Cerebellar cortex (tissue), 1 donor: ENCODE data around the gene LAMA1.

ENCODE experiments used
- DNase-seq: peaks from one replicate; pipeline ENCODE4 v3.0.0-alpha.2; 2015; ENCODE audit warnings: low spot score

The LAMA1 gene

DNA sequence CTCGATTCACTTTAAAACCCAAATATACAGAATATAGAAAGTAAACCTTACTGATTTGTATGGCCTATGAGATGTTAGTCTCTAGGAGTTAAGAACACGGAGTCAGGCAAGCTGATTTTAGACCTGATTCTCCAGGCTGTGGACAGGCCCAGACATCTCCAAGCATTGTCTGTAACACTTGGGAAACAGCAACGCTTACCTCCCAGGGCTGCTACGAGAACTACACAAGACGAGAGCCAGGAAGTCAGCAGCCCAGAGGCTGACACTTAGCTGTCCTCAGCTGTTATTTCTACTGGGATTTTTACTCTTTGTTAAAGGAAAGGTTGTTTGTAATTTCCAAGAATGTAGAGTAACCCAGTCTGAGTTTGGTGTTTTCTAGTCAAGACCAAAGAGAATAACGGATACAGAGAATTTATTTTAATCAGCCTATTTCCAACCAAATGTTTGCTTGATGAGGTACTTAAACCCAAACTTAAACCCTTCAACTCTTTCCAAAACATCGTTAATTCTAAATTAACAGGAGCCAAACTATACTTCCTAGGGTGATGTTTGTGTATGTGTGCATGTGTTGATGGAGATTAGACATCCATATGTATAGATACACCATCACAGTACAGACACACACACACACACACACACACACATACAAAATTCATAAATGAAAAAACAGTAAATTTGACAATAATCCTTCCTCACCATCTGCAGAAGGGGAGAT is 123.4 kb downstream of the LAMA1 start:
- DNase-seq: no peak

DNA sequence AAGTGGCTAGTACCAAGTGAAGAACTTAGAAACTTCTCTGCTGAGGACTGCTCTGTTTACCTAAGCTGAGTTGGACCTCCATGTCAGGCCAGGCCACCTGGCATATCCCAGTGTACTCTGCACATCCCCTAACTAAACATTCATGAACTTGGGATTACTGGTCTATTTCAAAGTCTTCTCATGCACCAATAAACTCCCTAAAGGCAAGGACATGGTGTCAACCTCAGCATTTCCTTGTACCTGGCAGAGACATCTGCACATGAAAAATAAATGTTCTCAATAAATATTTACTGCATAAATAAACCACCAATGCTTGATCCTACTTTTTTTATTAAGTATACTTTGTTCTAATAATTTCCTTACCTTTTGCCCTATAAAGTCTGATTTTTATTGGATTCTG is 124.8 kb downstream of the LAMA1 start:
- no peak for DNase-seq

DNA sequence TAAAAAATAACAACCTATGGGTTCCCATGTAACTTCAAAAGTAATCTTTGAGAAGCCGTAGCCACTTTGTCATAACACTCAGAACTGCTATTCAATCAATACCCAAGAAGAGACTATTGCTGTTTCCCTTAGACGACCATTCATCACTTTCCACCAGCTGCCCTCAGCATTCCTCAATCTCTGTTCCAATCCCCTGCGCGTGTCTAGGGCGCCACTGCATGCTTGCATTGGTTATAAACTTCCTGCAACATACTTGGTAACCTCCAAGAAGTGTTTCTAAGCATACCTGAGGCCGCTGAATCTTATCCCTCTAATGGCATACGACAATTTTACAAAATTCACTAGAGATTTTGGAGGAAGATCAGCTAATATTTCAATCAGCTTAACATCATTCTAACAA is 134.2 kb downstream of the LAMA1 start:
- no peak for DNase-seq

DNA sequence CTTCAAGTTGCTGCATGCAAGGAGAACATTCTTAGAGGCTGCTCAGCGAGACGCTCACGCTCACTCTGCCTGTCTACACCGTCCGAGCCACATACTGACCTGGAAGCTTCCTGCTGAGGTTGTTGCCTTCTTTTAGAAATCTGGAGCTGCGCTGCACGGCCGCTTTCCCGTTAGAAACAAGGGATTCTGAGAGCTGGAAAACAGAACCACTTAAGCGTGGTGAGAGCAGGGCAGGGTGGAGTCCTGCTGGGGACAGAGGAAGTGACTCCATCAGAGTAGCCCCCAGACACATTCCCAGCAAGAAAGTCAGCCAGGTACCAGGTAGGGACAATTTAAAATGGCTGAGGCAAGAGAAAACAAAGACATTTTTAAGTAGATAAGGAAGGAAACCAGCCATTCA is 135.2 kb downstream of the LAMA1 start:
- DNase-seq: no peak

DNA sequence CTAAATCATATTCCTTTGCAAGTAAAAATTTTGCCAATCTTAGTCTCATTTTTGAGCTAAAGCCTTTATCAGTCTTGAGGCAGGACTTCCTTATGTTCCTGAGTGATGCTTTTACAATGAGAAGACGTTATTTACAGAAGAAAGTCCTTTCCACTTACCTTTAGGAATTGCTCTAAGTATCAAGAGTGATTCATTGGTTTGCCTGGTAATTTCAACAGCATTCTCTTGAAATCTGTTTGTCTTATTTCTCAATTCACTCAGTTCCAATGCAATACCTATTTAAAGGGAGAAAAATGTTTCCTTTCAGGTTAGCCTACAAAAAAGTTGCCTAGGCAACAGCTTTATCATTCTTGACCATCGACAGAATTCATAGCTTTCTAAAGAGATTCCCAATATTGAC is 137.2 kb downstream of the LAMA1 start:
- DNase-seq: no peak

DNA sequence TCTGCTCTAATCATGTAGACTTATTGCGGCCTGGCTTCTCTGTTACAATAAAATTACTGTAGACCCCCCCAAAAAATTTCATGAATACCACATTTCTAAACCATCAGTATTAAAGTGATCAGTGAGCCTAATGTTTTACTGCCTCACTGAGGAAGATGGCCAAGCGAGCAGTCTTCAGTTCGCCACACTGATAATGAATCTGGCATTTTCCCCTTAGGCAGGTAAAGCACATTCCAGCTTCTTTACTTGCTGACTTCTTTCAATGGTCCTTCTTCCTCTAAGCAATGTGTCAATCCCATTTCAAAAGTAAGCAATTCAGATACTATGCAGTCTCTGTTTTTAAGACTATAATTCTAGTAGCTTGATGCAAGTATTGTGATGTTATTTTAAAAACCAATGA is 137.6 kb downstream of the LAMA1 start:
- no peak for DNase-seq

DNA sequence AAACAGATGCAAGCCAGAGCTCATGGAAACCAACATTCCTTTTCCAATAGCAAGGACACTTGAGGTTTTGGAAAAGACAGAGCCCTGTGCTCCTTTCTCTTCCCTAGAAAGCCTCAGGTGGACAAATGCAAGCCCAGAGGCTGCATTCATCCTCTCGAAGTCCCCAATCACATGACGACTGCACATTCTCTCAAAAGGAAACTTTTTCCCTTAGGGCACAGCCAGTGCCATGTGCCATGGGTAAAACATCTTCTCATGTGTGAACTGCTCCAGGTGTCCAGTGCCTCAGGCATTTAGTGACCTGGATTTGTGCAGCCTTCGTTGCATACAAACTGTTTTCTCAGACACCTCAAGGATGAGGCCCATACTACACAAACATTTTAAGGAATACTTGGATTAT is 140.7 kb downstream of the LAMA1 start:
- no peak for DNase-seq

DNA sequence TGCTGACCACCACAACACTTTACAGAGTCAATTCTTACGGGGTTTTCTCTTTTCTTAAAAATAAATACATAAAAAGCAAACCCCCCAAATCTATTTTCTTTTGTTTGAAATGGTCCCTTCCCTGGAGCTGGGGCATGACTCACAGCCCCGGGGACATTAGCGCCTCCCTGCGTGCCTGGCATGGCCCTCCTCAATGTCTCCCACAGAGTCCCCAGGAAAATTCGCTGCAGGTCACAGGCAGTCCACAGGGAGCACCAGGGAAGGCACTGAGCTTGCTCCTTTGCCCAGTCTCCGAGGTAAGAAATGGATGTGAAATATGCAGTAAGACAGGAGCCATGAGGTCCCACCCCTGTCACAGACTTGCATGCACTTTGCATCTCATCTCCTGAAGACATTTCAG is 142.5 kb downstream of the LAMA1 start:
- DNase-seq: no peak

DNA sequence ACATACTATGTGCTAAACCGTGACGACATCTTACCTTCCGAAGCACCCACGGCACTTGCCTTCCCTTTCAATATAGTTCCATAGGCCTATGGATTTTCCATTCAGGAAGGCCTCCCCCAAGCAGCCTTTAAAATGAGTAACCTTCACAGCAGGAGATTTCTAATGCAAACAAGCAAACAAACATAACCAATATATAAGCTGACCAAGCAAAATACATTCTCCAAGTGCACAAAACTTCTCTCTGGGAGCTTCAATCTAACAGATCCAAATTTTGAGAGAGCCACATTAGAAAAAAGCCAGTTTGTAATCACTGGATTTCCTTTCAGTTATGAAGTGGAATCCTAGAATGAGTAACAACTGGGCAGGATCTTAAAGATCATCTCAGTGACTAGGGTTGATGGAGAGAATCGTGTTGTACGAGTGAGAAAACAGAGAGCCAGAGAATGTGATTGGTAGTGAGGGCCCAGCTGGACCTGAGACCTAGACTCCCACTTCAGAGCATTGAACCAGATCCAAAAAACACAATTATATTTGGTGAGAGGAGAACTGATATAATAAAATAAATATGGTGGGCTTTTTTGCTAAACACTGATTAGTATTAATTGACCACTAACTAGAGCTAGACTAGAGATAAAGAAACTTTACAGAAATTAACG is 145.6 kb downstream of the LAMA1 start:
- no peak for DNase-seq

DNA sequence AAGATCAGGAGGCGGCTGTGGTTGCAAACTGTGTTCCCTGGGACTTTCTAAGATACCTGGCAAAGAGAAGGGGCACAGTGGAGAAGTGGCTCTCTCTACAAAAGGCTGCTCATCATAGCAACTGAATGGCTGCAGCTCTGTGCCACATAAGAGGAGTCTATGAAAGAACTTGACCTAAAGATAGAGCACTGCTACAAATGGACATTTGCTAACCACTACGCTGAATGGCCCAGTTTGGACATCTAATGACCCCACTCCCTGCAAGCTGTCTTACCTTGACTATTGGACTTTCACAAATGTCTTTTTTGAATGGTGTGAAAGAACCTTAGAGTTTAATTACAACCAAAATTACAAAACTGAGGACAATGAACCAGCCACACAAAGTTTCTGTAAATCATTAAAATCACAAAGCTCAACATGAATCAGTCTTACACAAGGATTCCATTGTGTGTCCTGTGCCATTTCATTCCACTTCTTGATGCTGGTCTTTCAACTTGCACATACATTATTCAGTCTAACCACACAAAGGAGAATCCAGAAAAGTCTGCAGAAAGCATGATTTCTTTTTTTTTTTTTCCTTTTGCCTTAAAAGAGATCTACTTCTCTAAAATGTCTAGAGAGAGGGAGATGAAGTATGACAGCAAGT is 154.0 kb downstream of the LAMA1 start:
- no peak for DNase-seq

DNA sequence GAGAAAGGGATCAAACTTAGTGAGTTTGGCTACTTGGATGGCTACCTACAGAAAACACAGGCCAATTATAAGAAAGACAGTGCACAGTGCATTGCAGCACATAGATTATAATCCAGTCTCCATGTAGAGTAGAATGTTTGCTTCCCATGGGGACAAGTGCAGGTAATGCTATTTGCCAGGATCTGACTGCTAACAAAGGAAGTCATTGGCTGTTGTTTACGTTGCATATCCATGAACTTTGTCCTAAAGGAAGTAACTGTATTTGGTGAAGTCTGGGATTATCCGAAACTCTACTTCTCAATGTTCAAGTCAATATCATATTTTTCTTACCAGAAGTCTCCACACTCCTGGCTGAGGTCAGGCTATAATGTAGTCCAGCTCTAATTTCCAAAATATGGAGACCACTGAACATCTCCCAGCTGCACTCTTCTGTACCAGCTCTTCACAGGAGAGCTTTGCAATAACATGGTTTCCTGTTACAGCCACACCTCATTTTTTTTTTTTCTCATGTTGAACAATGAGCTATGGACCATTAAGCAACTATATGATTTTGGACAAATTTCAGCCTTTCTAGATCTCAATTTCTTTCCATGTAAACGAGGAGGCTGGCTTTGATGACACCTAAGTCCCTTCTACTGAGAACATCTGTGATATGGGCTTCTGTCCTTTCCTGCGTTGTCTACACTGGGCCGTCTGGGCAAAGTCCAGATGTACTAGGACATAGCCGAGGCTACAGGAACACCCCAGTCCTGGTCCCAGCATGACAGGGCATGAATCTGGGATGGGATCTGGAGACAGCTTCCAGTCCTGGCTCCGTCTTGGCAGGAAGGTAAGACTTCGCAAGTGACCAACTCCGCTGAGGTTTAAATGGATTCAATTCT is 154.8 kb downstream of the LAMA1 start:
- no peak for DNase-seq

DNA sequence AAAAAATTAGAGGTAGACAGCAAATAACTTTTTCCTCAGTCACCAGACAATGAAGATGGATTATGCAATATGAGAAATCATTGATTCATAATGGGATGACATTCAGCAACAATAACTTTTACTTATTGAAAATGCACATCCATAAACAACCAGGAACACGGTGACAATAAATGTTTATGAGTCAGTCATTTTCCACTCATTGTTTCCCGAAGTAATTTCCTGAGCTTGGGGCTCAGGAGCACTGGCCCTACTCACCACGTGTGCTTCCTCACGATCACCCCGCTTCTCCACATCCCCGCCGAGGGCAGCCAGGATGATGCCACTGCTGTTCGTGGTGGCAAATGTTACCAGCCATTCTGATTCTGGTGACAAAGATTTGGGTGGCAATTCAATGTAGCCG is 156.3 kb downstream of the LAMA1 start:
- DNase-seq: no peak

DNA sequence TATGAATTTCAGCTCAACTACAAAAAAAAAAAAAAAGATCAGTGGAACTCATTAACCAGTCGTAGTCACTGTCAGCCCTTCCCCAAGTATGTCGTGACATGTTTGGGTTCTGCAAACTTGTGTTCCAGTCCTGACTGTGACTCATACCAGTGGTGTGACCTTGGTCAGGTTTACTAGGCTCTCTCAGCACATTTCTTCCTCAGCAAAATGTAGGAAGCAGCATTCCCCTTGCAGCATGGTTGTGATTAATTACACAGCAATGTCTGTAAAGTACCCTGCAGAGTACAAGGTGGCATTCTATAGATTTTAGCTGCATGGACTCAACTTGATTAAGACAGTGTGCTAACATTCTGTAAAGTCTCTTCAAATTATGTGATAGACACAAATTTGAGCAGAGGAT is 156.9 kb downstream of the LAMA1 start:
- no peak for DNase-seq

DNA sequence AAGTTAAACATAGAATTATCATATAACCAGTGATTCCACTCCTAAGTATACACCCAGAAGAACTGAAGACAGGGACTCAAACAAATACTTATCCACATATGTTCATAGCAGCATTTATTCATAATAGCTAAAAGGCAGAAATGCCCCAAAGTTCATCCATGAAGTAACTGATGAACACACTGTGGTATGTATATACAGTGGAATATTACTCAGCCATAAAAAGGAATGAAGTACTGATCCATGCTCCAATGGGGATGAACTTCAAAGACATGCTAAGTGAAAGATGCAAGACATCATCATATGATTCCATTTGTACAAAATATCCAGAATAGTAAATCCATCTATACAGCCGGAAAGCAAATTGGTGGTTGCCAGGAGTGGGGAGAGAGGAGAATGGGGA is 157.5 kb downstream of the LAMA1 start:
- no peak for DNase-seq

DNA sequence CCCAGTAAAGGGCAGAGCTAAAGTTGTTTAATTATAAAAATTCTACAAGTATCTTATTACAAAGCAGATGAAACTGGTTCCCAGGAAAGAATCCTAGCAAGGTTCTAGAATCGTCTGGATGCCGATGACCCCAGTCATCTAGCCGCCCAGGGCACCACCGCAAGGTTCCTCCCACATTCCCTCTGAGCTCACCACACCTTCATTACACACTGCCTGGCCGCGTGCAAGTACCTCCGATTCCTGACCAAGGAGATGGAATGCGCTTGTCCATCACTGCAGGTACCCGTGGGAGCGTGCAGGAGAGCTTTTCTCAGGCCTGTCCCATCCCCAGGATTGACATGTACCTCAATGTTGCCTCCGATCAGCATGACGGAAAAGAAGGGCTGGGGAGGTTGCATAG is 158.5 kb downstream of the LAMA1 start:
- DNase-seq: no peak

DNA sequence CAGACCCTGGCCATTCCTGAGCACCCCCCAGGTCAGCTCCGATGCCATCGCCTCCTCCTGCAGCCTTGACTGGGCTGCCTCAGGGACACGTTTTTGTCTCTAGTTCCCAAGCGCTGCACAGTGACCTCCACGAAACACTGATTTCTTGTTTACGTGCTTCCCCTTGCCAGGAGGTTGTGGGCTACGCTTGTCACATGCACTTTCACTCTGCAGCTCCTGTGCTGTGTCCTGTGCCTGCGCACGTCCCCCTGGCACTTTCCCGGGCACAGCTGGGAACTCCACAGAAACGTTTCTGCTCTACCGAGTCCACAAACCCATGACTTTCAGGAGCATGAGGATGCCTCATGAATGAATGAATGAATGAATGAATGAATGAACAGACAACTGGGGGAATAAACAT is 160.6 kb downstream of the LAMA1 start:
- DNase-seq: no peak

DNA sequence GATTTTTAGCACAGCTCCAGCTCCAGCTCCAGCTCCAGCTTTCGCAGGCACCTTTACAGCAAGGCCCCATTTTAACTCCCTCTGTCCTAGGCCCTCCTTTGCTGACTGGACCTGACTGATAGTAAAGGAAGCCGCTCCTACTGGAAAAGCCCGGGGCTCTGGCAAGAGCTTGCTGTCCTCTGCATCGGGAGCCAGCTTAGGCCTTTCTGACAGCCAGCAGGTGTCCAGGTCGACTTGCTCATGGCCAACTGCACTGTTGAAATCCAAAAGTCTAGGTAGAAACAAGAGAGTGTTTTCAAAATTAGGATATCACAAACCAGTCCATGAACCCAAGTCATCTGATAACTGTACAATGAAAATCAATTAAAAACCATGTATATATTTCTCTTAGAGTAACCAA is 161.1 kb downstream of the LAMA1 start:
- DNase-seq: peak; percentile 42

DNA sequence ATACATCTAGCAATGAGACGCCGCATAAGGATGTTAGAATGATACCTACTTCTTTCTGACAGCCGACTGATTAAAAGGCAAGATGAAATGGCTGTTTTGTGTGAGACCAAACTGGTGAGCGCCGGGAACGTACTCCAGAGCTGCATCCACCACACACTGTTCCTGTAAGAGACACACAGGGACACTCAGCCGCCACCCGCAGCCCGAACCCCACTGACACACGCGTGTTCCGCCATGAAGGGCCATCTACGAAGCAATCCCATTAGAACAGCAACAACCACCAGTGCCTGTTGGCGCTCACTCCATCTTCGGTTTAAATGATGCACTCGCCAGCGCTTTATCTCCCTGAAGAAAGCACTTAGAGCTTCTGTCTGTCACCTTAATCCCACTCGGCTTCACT is 162.3 kb downstream of the LAMA1 start:
- no peak for DNase-seq

DNA sequence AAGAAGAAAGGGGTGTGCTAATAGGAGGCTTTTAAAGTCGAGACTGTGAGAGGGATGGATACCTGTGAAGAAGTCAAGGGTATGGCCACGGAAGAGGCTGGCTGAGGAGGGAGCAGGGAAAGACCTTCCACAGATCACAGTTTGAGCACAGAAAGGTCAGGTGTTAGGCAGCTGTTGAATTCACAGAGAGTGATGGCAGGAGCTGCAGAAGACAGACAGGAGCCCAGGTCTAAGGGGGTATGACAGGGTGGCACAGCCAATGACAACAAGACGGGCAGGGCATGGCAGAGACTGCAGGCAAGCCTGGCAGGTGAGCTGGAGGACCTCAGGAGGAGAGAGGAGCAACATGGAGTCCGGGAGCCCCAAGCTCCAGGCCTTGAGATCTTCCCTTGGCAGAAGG is 163.1 kb downstream of the LAMA1 start:
- DNase-seq: no peak

DNA sequence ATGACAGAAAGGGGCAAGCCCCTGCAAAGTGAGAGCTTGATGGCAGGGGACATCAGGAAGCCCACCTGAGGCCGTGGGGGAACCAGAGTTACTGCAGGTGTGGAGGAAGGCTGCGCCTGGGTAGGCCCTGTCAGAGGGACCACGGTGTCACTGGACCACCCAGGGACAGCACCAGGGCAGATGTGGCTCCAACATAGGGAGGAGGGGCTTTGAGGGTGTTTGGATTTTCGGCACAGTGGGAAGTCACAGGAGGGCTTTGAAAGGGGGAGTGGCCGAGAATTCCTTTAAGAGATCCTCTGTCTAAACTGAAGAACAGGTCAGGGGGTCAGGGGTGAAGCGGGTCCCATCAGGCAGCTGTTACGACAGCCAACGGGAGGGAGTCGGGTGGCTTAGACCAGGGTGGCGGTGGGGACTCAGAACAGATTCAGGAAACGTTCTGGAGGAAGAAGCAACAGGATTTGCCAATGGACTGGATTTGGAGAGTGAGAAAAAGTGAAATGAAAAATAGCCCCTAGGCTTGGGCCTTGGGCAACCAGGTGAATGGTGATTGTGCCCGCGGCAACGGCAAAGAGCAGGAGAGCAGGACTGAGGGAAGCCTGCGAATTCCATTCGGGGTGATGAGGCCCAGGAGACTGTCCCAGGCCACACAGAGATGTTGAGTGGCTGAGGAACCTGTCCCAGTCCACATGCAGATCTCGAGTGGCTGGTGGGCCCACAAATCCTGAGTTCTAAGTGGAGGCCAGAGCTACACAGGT is 166.1 kb downstream of the LAMA1 start:
- no peak for DNase-seq

DNA sequence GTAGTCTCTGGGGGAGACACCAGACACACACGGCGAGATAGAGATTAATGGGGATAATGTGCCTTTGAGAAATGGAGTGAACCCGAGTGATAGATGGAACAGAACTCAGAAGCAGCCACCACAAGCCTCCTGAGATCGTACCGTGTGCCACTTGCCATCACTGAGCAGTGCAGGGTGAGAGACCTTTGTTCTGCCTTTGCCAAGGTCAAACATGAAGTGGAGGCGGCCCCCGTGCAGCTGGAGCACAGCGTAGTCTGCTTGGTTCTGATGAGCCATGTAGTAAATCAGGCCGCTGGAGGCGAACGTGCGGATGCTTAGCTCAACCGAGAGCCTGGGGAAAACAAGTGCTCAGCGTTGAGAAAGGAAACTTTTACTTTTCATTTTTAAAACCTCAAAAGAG is 167.0 kb downstream of the LAMA1 start:
- DNase-seq: no peak
